HepG2 (cell line): Measurements from ENCODE around the gene ROMO1. TPM values are rescaled to one million over a fixed set of nuclear protein-coding genes. Genes with fewer than 3 reads are reported as not detected.

Source experiments
- CEBPZ ChIP-seq: IDR thresholded peaks from 2 replicates; pipeline ENCODE4 v1.6.1; 2012; ENCODE audit warnings: low read length, improper control_type of control experiment
- E2F2 ChIP-seq: sonication (generic); formaldehyde crosslinking; IDR thresholded peaks from 2 replicates; pipeline ENCODE4 v1.4.0; 2020; ENCODE audit warnings: missing genetic modification reagents, borderline replicate concordance
- ELF3 ChIP-seq: IDR thresholded peaks from 2 replicates; pipeline ENCODE4 v1.6.1; 2016; ENCODE audit warnings: missing genetic modification reagents, missing compliant biosample characterization
- FIP1L1 ChIP-seq: fragments of 200-400 bp; formaldehyde crosslinking; IDR thresholded peaks from 2 replicates; pipeline ENCODE4 v1.6.1; 2018; ENCODE audit warnings: low read depth, mild to moderate bottlenecking, low read length, moderate library complexity, borderline replicate concordance; ENCODE audit not compliant: insufficient read depth
- MTA3 ChIP-seq: sonication (generic); formaldehyde crosslinking; IDR thresholded peaks from 2 replicates; pipeline ENCODE4 v1.4.0; 2020; ENCODE audit warnings: missing genetic modification reagents
- RBFOX2 ChIP-seq: fragments of 200-400 bp; formaldehyde crosslinking; IDR thresholded peaks from 2 replicates; pipeline ENCODE4 v1.6.1; 2017; ENCODE audit warnings: low read depth, mild to moderate bottlenecking, low read length
- TGIF2 ChIP-seq: IDR thresholded peaks from 2 replicates; pipeline ENCODE4 v1.6.1; 2016; ENCODE audit warnings: control low read depth, missing compliant biosample characterization
- ZBTB21 ChIP-seq: sonication (generic); formaldehyde crosslinking; IDR thresholded peaks from 2 replicates; pipeline ENCODE4 v1.4.0; 2020; ENCODE audit warnings: missing genetic modification reagents
- ZFP36L2 ChIP-seq: sonication (generic); formaldehyde crosslinking; IDR thresholded peaks from 2 replicates; pipeline ENCODE4 v1.4.0; 2020; ENCODE audit warnings: missing genetic modification reagents
- ZFP62 ChIP-seq: sonication (generic); formaldehyde crosslinking; IDR thresholded peaks from 2 replicates; pipeline ENCODE4 v1.4.0; 2020; ENCODE audit warnings: missing genetic modification reagents
- ZFP82 ChIP-seq: sonication (generic); formaldehyde crosslinking; IDR thresholded peaks from 2 replicates; pipeline ENCODE4 v1.5.1; 2020; ENCODE audit warnings: mild to moderate bottlenecking, missing genetic modification reagents, borderline replicate concordance
- ZHX1 ChIP-seq: sonication (generic); formaldehyde crosslinking; IDR thresholded peaks from 2 replicates; pipeline ENCODE4 v1.8.1; 2022; ENCODE audit warnings: low read depth, mild to moderate bottlenecking, missing genetic modification reagents
- ZMAT3 ChIP-seq: sonication (generic); formaldehyde crosslinking; conservative IDR thresholded peaks from 2 replicates; pipeline ENCODE4 v1.7.0; 2021; ENCODE audit warnings: missing genetic modification reagents
- ZNF253 ChIP-seq: sonication (generic); formaldehyde crosslinking; IDR thresholded peaks from 2 replicates; pipeline ENCODE4 v1.8.0; 2022; ENCODE audit warnings: mild to moderate bottlenecking, missing genetic modification reagents, borderline replicate concordance
- ZNF431 ChIP-seq: sonication (generic); formaldehyde crosslinking; IDR thresholded peaks from 2 replicates; pipeline ENCODE4 v1.9.0; 2022; ENCODE audit warnings: missing genetic modification reagents, low read depth, mild to moderate bottlenecking, borderline replicate concordance
- ZNF569 ChIP-seq: sonication (generic); formaldehyde crosslinking; IDR thresholded peaks from 2 replicates; pipeline ENCODE4 v1.5.0; 2020; ENCODE audit warnings: mild to moderate bottlenecking, missing genetic modification reagents, moderate library complexity, borderline replicate concordance
- ZNF607 ChIP-seq: sonication (generic); formaldehyde crosslinking; IDR thresholded peaks from 2 replicates; pipeline ENCODE4 v1.5.1; 2020; ENCODE audit warnings: missing genetic modification reagents, mild to moderate bottlenecking, borderline replicate concordance
- ZNF704 ChIP-seq: sonication (generic); formaldehyde crosslinking; IDR thresholded peaks from 2 replicates; pipeline ENCODE4 v1.8.1; 2023; ENCODE audit warnings: mild to moderate bottlenecking, inconsistent platforms, moderate library complexity, missing genetic modification reagents, borderline replicate concordance
- ZNF740 ChIP-seq: sonication (generic); formaldehyde crosslinking; IDR thresholded peaks from 2 replicates; pipeline ENCODE4 v1.4.0; 2020; ENCODE audit warnings: missing genetic modification reagents
- ZNF780A ChIP-seq: sonication (generic); formaldehyde crosslinking; IDR thresholded peaks from 2 replicates; pipeline ENCODE4 v1.8.0; 2022; ENCODE audit warnings: mild to moderate bottlenecking, missing genetic modification reagents, moderate library complexity
- polyA plus RNA-seq, 8 experiments: library from polyadenylated mRNA; depleted of rRNA in 3 of 8; stranded (reverse) in 7 of 8; unstranded in 1 of 8; fragments of >200 nt; fragmentation: Illumina TruSeq in 4 of 8; extraction: Trizol in 4 of 8; gene quantifications; 2 replicates each; pipeline versions ENCODE4 v1.2.1 to v1.2.3, GENCODE V29; 2011 to 2016; ENCODE audit warnings: low read depth in 4 of 8, missing spikeins in 1 of 8, mixed read lengths in 1 of 8; ENCODE audit not compliant: insufficient read depth in 1 of 8
- total RNA-seq, 5 experiments: library from RNA; depleted of rRNA; stranded (reverse); fragments of >200 nt; fragmentation: Illumina TruSeq; extraction: Trizol; gene quantifications; 2 replicates each; pipeline ENCODE4 v1.2.3, GENCODE V29; 2016; ENCODE audit warnings: low read depth in 1 of 5

Gene ROMO1
- total and polyA plus RNA-seq, 2 of the 13 experiments (the other 11 are each of a cell fraction or from before 2014, with no cell fraction given): 636 to 755 TPM

DNA sequence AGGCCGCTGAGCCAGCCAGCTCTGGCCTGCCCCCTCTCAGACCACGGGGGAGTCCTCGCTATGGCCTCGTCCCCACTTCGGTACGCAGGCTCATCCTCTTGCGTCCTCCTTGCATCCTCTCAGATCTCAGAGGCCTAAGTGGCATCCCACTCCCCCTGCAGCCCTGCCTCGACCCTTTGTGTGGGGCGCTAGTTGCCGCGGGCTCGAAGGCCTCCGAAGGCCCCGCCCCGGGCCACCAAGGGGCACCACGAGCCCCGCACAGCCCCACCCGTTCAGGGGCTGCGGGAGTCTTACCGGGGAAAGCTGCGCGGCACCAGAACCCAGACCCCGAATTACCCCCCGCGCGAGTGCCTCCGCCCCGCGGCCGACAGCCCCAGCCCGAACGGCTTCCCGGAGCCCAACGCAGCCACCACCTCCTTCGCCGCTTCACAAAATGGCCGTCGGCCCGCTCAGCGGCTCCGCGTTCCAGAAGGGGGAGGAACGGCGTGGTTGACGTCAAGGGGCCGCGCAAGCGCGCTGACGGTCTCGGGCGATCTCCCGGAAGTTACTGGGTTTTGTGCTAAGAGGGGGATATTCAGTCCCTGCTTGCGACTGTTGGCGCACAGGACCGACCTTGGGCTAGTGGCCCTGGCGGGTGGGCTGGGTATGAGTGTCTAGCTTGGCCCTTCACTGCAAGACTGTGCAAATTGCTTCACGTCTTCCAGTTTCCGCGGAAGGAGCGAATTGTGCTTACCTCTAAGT lies 34.6 kb upstream of the ROMO1 start, which contains the start of the genes CPNE1 and RBM12 (continued):
- peak; percentile 94 for TF ChIP-seq ZNF431 (CRISPR knock-in tag)
- TF ChIP-seq ZHX1 (CRISPR knock-in tag): peak; percentile 99
- TF ChIP-seq ELF3: peak; percentile 99
- TF ChIP-seq ZNF569 (CRISPR knock-in tag): no peak; the same call in 1 of the 2 replicates
- TF ChIP-seq TGIF2: peak; percentile 85
- TF ChIP-seq ZNF607 (CRISPR knock-in tag): peak; percentile 100
- TF ChIP-seq ZBTB21 (CRISPR knock-in tag): peak; percentile 88
- TF ChIP-seq ZNF740 (CRISPR knock-in tag): peak; percentile 87
- no peak for TF ChIP-seq ZFP62 (CRISPR knock-in tag)
- no peak for TF ChIP-seq MTA3
- peak; percentile 13; the same call in 1 of the 2 replicates for TF ChIP-seq E2F2
- TF ChIP-seq ZNF780A (CRISPR knock-in tag): no peak
- peak; percentile 99 for TF ChIP-seq ZFP82 (CRISPR knock-in tag)
- peak; percentile 97 for TF ChIP-seq ZMAT3 (CRISPR knock-in tag)
- TF ChIP-seq ZNF253 (CRISPR knock-in tag): peak; percentile 91; the same call in 1 of the 2 replicates
- TF ChIP-seq CEBPZ: no peak
- TF ChIP-seq ZNF704 (CRISPR knock-in tag): peak; percentile 98; the same call in 1 of the 2 replicates
- TF ChIP-seq RBFOX2: peak; percentile 100
- peak; percentile 68; the same call in 1 of the 2 replicates for TF ChIP-seq FIP1L1
- TF ChIP-seq ZFP36L2 (CRISPR knock-in tag): no peak
